ENCODE measurements around the gene CD2.

DNA sequence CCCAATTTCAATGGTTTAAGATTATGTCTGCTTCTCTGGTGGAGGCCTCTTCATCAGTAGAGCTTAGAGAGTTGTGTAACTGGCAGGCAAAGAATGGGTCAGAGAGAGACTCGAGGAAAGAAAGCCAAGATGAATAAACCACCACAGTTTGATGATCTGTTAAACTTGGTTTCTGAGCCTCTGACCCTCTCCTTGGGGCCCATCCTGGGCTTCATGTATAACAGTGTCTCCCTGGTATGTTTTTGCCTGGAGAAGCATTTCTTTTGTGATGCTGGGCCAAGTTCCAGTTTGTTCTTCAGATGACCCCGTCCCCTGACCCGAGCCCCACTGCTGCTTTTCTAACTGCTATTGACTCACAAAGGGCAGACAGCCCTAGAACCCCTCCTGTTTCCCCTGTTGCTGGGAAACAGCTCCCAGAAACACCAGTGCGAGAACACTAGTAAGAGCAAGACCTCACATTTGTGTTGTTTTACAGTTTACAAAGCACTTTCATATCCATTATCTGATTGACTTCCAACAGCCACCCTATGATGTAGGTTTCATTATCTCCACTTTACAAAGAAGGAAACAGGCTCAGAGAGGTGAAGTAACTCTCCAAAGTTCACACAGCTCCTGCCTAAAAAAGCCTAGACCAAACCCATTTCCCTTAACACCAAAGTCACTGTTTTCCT is 9.0 kb downstream of the CD2 start:
- TF ChIP-seq, protein P1, sequence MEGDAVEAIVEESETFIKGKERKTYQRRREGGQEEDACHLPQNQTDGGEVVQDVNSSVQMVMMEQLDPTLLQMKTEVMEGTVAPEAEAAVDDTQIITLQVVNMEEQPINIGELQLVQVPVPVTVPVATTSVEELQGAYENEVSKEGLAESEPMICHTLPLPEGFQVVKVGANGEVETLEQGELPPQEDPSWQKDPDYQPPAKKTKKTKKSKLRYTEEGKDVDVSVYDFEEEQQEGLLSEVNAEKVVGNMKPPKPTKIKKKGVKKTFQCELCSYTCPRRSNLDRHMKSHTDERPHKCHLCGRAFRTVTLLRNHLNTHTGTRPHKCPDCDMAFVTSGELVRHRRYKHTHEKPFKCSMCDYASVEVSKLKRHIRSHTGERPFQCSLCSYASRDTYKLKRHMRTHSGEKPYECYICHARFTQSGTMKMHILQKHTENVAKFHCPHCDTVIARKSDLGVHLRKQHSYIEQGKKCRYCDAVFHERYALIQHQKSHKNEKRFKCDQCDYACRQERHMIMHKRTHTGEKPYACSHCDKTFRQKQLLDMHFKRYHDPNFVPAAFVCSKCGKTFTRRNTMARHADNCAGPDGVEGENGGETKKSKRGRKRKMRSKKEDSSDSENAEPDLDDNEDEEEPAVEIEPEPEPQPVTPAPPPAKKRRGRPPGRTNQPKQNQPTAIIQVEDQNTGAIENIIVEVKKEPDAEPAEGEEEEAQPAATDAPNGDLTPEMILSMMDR (IDR thresholded peaks at IDR 0.05), result no peak
- TF ChIP-seq POLR2A (IDR thresholded peaks at IDR 0.05), result no peak
